ENCODE results near the gene RAP1GAP.
"Not testable (repeated sequence)": the region's sequence is repeated elsewhere in the genome, so short reads cannot be mapped to it uniquely, and the experiment has no call there.

RAP1GAP gene

GRCh38 chr1:21569820-21570527 lies 99.2 kb downstream of the RAP1GAP start:
- no peak for DNase-seq (ENCODE audit: low spot score)

- DNase-seq (ENCODE audit: low spot score) = no peak
These were observed 100.3 kb downstream of the RAP1GAP start for GRCh38 chr1:21568809-21569385.

DNA sequence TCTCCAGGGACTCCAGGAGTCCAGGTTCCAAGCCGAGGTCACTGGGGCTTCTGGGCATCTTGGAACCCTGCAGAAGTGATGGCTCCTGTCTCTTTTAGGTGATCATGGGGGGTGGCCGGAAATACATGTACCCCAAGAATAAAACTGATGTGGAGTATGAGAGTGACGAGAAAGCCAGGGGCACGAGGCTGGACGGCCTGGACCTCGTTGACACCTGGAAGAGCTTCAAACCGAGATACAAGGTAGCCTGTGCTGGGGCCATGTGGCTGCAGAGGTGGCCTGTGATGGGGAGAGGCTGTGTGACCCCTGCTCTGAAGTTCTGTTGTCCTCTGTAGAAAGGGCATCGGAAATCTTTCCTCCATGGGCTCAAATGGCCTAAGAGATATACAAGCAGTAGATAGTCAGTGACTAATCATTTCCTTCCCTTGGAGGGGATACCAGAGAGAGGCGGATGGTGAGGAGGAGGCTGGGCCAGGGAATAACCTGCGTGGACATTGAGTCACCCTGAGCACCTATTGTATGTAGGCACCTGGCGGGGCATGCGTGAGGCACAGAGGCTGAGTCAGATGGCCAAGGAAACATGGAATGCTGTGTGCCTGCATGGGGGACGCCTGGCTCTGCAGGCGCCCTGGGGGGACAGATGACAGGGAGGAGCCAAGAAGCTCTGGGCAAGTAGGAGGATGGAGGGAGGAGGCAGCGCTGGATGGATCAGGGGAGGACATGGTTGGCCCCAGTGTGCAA lies 101.0 kb downstream of the RAP1GAP start:
- no peak for DNase-seq (ENCODE audit: low spot score)

DNA sequence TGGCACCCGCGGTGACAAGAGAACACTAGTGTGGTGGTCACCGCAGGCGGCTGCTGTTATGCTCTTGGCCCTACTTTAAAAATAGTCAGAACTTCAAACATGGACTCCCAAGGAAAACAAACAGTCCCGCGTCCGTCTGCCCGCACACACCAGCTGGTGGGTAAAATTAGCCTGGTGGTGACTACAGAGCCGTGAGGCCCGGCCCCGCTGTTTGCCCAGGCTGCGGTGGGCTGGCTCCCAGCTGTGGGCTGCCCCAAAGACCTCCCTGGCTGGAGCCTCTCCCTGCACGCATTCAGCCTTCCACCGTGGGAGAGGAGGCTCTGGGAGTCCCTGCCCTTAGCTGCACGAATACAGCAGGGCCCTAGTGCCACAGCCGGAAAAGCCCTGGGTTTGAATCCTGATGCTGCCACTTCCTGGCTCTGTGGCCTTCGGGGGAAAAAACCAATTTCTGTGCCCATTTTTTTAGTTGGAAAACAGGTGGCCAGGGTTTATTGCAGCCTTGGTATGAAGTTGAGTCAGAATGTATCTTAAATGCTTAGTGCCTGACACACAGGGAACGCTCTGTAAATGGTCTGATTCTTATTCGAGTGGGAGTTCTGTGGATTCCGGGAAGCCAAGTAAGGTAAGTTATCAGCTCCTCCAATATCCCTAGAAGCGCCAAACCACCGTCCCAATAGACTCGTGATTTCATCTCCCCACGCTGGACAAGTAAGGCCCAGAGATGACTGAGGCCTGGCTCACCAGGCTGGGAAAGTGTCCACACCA lies 101.7 kb downstream of the RAP1GAP start:
- no peak for DNase-seq (ENCODE audit: low spot score)

DNA sequence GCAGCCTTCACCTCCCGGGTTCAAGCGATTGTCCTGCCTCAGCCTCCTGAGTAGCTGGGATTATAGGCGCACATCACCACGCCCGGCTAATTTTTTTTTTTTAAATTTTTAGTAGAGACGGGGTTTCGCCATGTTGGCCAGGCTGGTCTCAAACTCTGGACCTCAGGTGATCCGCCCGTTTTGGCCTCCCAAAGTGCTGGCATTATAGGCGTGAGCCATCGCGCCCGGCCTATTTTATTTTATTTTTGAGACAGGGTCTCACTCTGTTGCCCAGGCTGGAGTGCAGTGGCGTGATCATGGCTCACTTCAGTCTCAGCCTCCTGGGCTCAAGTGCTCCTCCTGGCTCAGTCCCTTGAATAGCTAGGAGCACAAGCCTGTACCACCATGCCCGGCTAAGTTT lies 102.8 kb downstream of the RAP1GAP start:
- not testable (repeated sequence) for DNase-seq (ENCODE audit: low spot score)

- DNase-seq (ENCODE audit: low spot score) = no peak
These were observed 103.9 kb downstream of the RAP1GAP start for GRCh38 chr1:21565285-21565684.

- DNase-seq (ENCODE audit: low spot score) = no peak
These were observed 104.5 kb downstream of the RAP1GAP start for GRCh38 chr1:21564521-21565095.

- DNase-seq (ENCODE audit: low spot score) = no peak
These were observed 105.2 kb downstream of the RAP1GAP start for GRCh38 chr1:21563971-21564370.

DNA sequence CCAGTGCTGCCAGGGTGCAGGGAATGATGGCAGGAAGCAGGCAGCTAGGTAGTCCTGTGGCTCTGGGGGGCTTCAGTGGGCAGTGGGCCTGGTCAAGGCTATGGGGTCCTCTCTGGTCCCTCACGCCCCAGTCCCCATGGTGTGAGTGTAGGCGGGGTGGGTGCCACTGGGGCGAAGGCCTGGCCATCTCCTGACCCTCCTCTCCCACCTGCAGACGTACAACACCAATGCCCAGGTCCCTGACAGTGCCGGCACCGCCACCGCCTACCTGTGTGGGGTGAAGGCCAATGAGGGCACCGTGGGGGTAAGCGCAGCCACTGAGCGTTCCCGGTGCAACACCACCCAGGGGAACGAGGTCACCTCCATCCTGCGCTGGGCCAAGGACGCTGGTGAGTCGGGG lies 106.3 kb downstream of the RAP1GAP start:
- no peak for DNase-seq (ENCODE audit: low spot score)

- DNase-seq (ENCODE audit: low spot score) = no peak
These were observed 108.1 kb downstream of the RAP1GAP start for GRCh38 chr1:21560916-21561638.

- DNase-seq (ENCODE audit: low spot score) = no peak
These were observed 109.2 kb downstream of the RAP1GAP start for GRCh38 chr1:21559788-21560567.

GRCh38 chr1:21553116-21553926 lies 115.8 kb downstream of the RAP1GAP start:
- DNase-seq (ENCODE audit: low spot score) = no peak

DNA sequence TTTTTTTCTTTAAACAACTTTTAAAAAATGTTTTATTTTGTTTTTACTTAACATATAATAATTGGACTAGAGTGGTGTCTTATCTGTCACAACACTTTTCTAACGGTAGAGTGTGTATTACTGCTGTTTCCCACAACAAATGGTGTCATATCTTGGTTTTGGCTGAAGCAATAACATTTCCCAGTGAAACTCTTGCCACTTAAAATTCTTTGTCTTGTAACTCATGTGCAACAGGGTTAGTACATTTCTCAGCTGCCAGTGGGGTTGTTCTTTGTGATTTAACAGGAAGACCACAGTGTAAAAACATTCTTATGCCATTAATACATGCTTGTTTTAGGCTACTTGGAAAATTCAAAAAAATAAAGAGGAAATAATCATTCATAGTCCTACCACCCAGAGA lies 116.4 kb downstream of the RAP1GAP start:
- no peak for DNase-seq (ENCODE audit: low spot score)

GRCh38 chr1:21550866-21551475 lies 118.2 kb downstream of the RAP1GAP start:
- DNase-seq (ENCODE audit: low spot score) = no peak

GRCh38 chr1:21550097-21550496 lies 119.1 kb downstream of the RAP1GAP start:
- no peak for DNase-seq (ENCODE audit: low spot score)

GRCh38 chr1:21547876-21548275 lies 121.3 kb downstream of the RAP1GAP start:
- DNase-seq (ENCODE audit: low spot score) = no peak
